HEK293T (cell line): ENCODE measurements around the gene CORO1A.
"Not testable (repeated sequence)": the region's sequence is repeated elsewhere in the genome, so short reads cannot be mapped to it uniquely, and the experiment has no call there.

Experiments
- BHLHE40 ChIP-seq: fragments of 450-650 bp; IDR thresholded peaks from 2 replicates; pipeline ENCODE4 v1.6.1; 2016; ENCODE audit warnings: mild to moderate bottlenecking, moderate library complexity, borderline replicate concordance
- CTBP1 ChIP-seq: fragments of 450-650 bp; IDR thresholded peaks from 2 replicates; pipeline ENCODE4 v1.6.1; 2016; ENCODE audit warnings: borderline replicate concordance
- ELF4 ChIP-seq: fragments of 450-650 bp; IDR thresholded peaks from 2 replicates; pipeline ENCODE4 v1.6.1; 2017; ENCODE audit warnings: antibody characterized with exemption
- FOXA1 ChIP-seq: fragments of 450-650 bp; IDR thresholded peaks from 2 replicates; pipeline ENCODE4 v1.6.1; 2016; ENCODE audit warnings: mild to moderate bottlenecking
- FOXK2 ChIP-seq: fragments of 450-650 bp; IDR thresholded peaks from 2 replicates; pipeline ENCODE4 v1.6.1; 2016; ENCODE audit warnings: mild to moderate bottlenecking
- NFRKB ChIP-seq: fragments of 450-650 bp; IDR thresholded peaks from 2 replicates; pipeline ENCODE4 v1.6.1; 2016; ENCODE audit warnings: mild to moderate bottlenecking, moderate library complexity
- SP1 ChIP-seq: fragments of 450-650 bp; IDR thresholded peaks from 2 replicates; pipeline ENCODE4 v1.6.1; 2017

GRCh38 chr16:30199049-30199448 lies 15.6 kb downstream of the CORO1A start, which contains the start of gene SULT1A3:
- TF ChIP-seq SP1, CTBP1, FOXA1, FOXK2, ELF4, NFRKB, BHLHE40: not testable (repeated sequence)
